RPMI8226 (cell line): Measurements from ENCODE around the gene SLC25A45.

Source experiments
- DNase-seq: peaks from one replicate; pipeline ENCODE4 v3.0.0-alpha.2; 2015

Gene SLC25A45

GRCh38 chr11:65403607-65404121 lies 21.2 kb upstream of the SLC25A45 start:
- peak; percentile 74 for DNase-seq

DNA sequence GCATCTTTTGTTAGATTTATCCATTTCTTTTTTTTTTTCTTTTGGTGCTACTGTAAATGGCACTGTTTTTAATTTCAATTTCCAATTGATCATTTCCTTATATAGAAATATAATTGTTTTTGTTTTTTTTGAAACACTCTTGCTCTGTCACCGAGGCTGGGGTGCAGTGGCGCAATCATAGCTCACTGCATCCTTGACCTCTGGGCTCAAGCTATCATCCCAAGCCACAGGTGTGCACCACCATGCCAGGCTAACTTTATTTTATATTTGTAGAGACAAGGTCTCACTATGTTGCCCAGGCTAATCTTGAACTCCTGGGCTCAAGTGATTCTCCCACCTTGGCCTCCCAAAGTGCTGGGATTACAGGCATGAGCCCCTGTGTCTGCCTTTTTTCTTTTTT lies 20.3 kb upstream of the SLC25A45 start:
- no peak for DNase-seq

GRCh38 chr11:65401803-65402248 lies 19.4 kb upstream of the SLC25A45 start:
- no peak for DNase-seq

DNA sequence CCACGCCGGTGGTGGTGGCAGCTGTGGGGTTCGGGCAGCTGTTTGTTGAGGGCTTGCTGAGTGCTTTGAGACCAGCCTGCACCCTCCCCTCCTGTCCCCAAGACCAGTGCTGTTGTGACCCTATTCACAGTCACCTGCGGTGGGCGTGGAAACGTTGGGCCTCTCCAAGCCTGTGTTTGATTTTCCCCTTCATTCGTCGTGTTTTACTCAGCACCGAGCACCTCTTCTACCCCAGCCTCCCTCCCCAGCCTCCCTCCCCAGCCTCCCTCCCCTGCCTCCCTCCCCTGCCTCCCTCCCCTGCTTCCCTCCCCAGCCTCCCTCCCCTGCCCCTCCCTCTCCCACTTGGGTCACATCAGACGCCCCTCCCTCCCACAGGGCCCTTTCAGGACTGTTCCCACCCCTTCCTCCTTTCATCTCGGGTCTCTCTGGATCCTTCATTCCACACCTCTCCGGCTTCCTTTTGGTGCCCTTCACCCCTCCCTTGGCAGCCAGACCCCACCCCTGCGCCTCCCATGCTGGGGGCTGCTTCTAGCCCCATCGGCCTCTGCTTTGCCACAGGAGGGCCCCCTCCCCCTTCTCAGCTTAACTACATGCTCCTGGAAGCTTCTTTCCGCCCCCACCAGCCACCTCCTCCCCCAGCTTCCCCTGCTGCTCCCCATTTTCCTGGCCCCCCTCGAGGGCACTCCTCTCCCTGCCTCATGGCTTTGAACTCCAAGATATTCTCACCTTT lies 18.8 kb upstream of the SLC25A45 start:
- DNase-seq: no peak

DNA sequence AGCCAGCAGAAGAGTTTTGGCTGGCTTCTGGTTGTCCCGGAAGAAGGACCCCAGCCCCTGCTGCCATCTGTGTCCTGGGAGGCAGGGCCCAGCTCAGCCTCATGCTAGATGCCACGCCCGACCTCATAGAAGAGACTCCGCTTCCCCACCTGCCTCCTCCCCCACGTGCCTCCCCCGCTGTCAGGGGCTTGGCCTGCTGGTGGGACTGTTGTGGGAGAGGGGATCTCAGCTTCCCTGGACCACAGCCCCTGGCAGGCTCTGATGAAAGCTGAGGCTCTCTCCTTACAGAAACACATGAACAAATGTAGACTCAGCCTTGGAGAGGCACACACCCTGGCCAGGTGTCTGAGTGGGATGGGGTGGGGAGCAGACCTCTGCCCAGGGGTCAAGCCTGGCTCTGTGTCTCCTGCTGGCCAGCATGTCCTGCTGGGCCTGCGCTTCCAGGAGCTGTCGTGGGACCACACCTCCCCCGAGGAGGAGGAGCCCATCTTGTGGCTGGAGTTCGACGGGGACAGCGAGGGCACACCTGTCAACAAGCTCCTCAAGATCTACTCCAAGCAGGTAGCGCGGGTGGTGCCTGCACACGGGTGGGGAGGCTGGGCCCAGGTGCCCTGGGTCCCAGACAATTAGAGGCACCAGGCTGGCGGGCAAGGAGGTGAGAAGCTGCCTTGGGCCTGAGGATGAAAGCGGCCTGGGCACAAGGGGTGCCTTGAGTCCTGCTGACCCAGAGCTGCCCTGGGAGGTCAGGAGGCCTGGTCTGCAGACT lies 18.0 kb upstream of the SLC25A45 start:
- no peak for DNase-seq

DNA sequence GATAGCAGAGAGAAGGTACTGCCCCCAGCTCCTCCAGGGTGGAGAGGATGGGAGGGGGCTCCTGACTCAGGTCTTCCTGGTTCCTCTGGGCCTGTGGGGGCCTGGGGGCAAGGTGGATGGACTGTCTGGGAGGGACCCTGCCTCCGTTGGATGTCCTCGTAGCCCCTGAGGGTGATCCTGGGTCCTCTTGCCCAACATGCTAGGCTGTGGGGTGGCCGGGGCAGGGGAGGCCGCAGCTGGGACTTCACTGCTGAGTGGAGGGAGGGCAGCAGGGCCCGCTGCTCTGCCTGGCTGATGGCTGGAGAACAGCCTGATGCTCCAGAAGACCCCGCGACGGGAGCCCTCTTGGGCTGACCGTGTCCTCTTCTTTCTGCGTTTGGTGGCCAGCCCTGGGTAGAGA lies 17.4 kb upstream of the SLC25A45 start:
- no peak for DNase-seq

DNA sequence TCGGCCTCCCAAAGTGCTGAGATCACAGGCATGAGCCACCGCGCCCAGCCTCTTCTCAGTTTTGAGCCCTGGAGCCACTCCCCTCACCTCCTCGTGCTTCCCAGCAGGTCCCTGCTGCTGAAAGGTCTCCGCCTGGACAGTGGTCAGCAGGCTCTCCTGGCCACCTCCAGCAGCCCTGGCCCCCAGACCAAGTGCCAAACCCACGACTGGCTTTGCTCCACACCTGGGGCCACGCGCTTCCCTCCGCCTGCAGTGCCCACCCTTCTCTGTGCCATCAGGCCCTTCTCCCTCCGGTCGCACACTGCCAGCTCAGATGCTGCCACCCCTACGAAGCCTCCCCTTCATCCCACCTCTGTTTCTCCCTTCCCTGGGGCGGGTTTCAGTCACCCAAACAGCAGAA lies 16.8 kb upstream of the SLC25A45 start:
- no peak for DNase-seq

GRCh38 chr11:65398362-65398910 lies 16.0 kb upstream of the SLC25A45 start:
- DNase-seq: no peak

- no peak for DNase-seq
Observed at GRCh38 chr11:65396769-65397745, 14.6 kb upstream of the SLC25A45 start.

DNA sequence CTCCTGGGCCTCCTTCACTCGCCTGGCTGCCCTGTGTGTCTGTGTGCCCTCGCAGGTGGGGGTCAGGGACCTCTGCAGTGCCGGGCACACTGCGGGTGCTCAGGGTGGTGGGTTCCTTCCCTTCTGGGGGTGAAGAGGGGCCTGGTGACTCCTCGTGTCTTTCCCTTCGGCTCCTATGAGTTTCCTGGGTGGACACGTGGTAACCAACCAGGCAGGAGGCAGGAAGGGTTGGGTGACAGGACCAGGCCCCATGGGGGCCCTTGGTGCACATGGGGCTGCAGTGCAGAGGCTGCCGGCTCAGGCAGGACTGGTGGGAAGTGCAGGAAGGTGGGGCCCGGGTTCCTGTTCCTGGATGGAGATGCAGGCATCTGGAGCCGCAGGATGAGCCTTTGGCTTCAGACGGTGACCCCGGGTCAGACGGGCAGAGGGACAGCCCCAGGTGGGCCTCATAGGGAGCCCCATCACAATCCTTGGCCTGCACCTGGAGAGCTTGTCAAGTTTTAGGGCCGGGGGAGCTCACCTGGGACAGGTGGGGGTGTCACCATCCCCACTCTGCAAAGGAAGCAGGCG lies 13.6 kb upstream of the SLC25A45 start:
- no peak for DNase-seq

GRCh38 chr11:65394125-65394536 lies 11.7 kb upstream of the SLC25A45 start:
- DNase-seq: no peak

GRCh38 chr11:65393513-65394079 lies 11.2 kb upstream of the SLC25A45 start:
- DNase-seq: no peak

- no peak for DNase-seq
Observed at GRCh38 chr11:65392899-65393298, 10.5 kb upstream of the SLC25A45 start.

DNA sequence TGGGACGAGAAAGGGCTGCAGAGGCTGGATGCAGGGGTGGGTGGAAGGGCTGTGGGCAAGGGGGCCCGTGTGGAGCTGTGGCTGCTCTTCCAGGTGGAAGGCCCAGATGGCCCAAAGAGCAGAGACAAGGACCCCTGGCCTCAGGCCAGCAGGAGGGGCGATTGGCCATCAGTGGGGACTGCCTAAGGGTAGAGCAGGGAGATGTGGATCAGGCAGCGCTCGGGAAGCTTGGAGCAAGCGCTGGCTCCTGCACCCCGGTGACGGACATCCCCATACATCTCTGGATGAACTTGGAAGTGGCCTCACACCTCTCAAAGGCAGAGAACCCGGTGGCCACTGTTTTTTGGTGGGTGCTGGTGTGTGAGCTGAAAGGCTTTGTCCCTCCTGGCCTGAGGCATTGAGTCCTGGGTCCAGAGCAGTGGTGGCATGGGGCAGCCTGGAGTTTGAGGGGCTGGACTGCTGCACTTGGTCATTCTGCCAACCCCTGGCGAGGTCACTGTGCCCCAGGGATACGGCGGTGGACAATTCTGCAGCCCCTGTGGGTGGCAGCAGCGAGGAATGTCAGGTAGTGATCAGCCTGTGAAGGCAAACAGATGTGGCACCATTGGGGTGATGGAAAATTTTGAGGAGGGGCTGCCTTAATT lies 9.9 kb upstream of the SLC25A45 start:
- no peak for DNase-seq

DNA sequence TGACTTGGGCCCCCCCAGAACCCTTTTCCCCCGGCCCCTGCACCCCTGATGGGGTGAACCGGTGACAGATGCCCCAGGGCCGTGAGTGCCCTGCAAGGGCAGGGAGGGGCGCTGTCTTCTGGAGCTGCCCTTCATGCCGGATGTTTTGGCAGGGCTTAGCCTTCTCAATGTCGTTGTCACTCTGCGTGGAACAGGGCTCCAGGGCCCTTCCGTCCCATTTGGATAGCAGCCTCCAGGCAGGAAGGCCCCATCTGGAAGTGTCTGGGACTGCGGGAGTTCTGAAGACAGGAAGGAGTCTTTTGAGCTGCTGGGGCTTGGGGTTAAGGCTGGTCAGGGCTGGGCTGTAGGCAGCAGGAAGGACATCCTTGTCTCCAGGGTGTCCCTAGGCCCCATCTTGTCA lies 8.6 kb upstream of the SLC25A45 start:
- DNase-seq: no peak

DNA sequence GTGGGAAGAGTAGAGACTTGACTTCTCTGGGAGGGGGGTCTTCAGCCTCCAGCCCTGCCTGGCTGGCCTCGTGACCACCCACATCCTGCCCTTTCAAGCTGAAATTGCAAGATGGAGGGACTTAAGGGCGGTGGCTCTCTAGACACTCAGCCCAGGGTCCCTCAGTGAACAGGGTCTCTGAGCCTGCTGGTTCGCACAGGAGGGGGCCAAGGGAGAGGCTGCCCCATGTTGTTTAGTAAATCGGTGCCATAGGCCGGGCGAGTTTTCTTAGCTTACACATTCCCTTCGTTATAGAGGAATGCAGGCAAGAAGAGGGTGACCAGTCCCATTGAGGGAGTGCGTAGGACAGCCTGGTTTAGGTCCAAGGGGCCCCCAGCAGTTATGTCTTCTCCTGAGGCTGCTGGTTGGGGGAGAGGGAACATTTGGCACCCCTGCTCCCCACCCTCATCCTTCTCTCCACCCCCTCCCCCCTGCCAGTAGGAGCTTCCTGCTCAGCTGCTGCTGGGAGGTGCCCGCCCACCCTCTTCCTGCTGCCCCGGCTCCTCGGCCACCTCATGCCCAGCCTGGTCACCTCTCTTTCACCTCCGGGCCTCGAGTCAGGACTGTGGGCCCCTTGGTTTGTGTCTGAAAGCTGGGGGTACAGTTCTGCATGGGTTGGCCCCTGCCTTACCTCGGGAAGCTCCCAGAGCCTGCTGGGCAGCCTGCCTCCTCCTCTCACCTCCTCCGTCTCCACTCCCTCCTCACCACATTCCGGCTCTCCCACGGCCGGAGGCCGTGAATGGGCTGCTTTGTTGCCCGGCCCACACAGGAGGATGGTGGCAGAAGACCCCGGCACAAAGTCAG lies 7.9 kb upstream of the SLC25A45 start:
- DNase-seq: no peak

DNA sequence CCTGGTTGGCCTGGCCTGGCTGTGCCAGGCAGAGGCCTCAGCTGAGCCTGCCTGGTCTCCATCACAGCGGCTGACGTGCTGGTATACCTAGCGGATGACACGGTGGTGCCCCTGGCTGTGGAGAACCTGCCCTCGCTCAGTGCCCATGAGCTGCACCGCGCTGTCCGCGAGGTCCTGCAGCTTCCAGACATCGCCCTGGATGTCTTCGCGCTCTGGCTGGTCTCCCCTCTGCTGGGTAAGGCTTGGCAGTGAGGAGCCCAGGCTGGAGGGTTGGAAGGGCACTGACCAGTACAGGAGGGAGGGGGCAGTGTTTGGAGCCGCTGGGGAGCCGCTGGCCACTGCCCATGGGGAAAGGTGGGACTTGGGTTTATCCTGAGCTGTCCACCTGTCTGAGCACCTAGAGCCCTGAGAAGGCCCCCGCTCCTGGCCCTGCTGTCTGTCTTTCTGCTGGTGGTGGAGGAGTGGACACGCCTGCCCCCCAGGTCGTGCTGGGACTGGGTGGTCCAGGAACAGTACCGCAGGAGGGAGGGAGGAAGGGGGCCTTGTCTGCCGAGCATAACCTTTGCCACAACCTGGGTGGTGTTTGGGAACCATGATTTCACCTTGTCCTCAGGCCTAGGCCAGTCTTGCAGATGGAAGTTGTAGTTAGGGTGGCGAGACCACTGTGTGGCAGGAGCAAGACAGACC lies 7.0 kb upstream of the SLC25A45 start:
- peak; percentile 53 for DNase-seq

- DNase-seq: peak; percentile 69
Observed at GRCh38 chr11:65388731-65389130, 6.3 kb upstream of the SLC25A45 start.

GRCh38 chr11:65386307-65387140 lies 4.1 kb upstream of the SLC25A45 start, which contains the start of gene FRMD8:
FRMD8 (plus strand) TSS chr11:65386637; CDS start chr11:65387037, 400 bp downstream.
- peak; percentile 93 for DNase-seq
